SK-N-SH (cell line): ENCODE results near the gene EBF3. TPM values are rescaled to one million over a fixed set of nuclear protein-coding genes. Genes with fewer than 3 reads are reported as not detected.

Experiments used
- CTCF ChIA-PET: fragments of 300-600, 350-600 bp; formaldehyde crosslinking; extraction: SDS; loops from one replicate; lab custom pipeline; 2021; lab: Yijun Ruan, JAX
- POLR2A ChIA-PET: fragments of 350-600 bp; sonication (Branson Sonifier 250); formaldehyde crosslinking; extraction: SDS; loops from one replicate; lab custom pipeline; 2020; ENCODE audit warnings: antibody characterized with exemption, inconsistent platforms; lab: Yijun Ruan, JAX
- DNase-seq: peaks from one replicate; pipeline ENCODE4 v3.0.0; 2012
- H2AFZ ChIP-seq: fragments of 200-600 bp; sonication (generic); 2 replicates; pipeline ENCODE4 v1.8.1; 2016; ENCODE audit warnings: antibody characterized with exemption, mild to moderate bottlenecking, low read depth
- H3F3A ChIP-seq: fragments of 200-600 bp; sonication (generic); replicated peaks from 2 replicates; pipeline ENCODE3; 2016; ENCODE audit warnings: antibody characterized with exemption, mild to moderate bottlenecking; ENCODE audit not compliant: insufficient read depth
- H3K27ac ChIP-seq, 2 experiments: fragments of 200-500 bp in 1 of 2; fragments of 200-600 bp in 1 of 2; sonication (Bioruptor generic) in 1 of 2; sonication (generic), shearing (Covaris generic) in 1 of 2; 2 replicates each; pipeline versions ENCODE4 v1.5.1 to v1.6.1; 2014 to 2016; ENCODE audit warnings: low read depth in 2 of 2, inconsistent platforms in 1 of 2, low read length in 1 of 2, mild to moderate bottlenecking in 1 of 2, mixed read lengths in 1 of 2
- H3K27me3 ChIP-seq: fragments of 200-600 bp; sonication (generic), shearing (Covaris generic); 2 replicates; pipeline ENCODE4 v1.6.1; 2016; ENCODE audit warnings: mixed run types; ENCODE audit not compliant: insufficient read depth
- H3K36me3 ChIP-seq, 2 experiments: fragments of 200-500 bp in 1 of 2; fragments of 200-600 bp in 1 of 2; sonication (Bioruptor generic) in 1 of 2; sonication (generic) in 1 of 2; replicated peaks in 1 of 2; 2 replicates each; pipeline versions ENCODE3 to v1.5.1; 2014 to 2016; ENCODE audit warnings: low read length in 1 of 2, mild to moderate bottlenecking in 1 of 2; ENCODE audit not compliant: insufficient read depth in 2 of 2, control insufficient read depth in 1 of 2
- H3K4me1 ChIP-seq, 2 experiments: fragments of 200-500 bp in 1 of 2; fragments of 200-600 bp in 1 of 2; sonication (Bioruptor generic) in 1 of 2; sonication (generic), shearing (Covaris generic) in 1 of 2; 2 replicates each; pipeline versions ENCODE4 v1.5.1 to v1.6.1; 2014 to 2016; ENCODE audit warnings: low read depth in 1 of 2, low read length in 1 of 2, mixed run types in 1 of 2; ENCODE audit not compliant: insufficient read depth in 2 of 2, control insufficient read depth in 1 of 2
- H3K4me2 ChIP-seq: fragments of 200-600 bp; sonication (generic), shearing (Covaris generic); 2 replicates; pipeline ENCODE4 v1.6.1; 2017; ENCODE audit warnings: mixed run types
- H3K4me3 ChIP-seq, 2 experiments: fragments of 200-500 bp in 1 of 2; fragments of 200-600 bp in 1 of 2; sonication (Bioruptor generic) in 1 of 2; sonication (generic), shearing (Covaris generic) in 1 of 2; 2 replicates each; pipeline versions ENCODE4 v1.5.1 to v1.8.1; 2014 to 2016; ENCODE audit warnings: low read depth in 2 of 2, inconsistent platforms in 1 of 2, low read length in 1 of 2, mild to moderate bottlenecking in 1 of 2, mixed read lengths in 1 of 2, moderate library complexity in 1 of 2
- H3K79me2 ChIP-seq: fragments of 200-600 bp; sonication (generic); 2 replicates; pipeline ENCODE4 v1.8.1; 2017; ENCODE audit warnings: mild to moderate bottlenecking; ENCODE audit not compliant: insufficient read depth
- H3K9ac ChIP-seq: fragments of 200-600 bp; sonication (generic); 2 replicates; pipeline ENCODE4 v1.6.1; 2017; ENCODE audit warnings: mixed run types
- H3K9me2 ChIP-seq: fragments of 200-600 bp; sonication (generic); 2 replicates; pipeline ENCODE4 v1.6.1; 2017; ENCODE audit warnings: mixed run types
- H3K9me3 ChIP-seq: fragments of 200-600 bp; sonication (generic); 2 replicates; pipeline ENCODE4 v1.6.1; 2017; ENCODE audit warnings: mixed run types, mild to moderate bottlenecking, moderate library complexity
- H4K20me1 ChIP-seq: fragments of 200-600 bp; sonication (generic); 2 replicates; pipeline ENCODE4 v1.6.1; 2017; ENCODE audit warnings: mild to moderate bottlenecking, mixed run types; ENCODE audit not compliant: insufficient read depth
- CHD2 ChIP-seq: fragments of 150-350 bp; IDR thresholded peaks from 2 replicates; pipeline ENCODE4 v1.6.1; 2018; ENCODE audit warnings: low read length; ENCODE audit not compliant: partially characterized antibody
- EP300 ChIP-seq, 2 experiments: IDR thresholded peaks; 2 replicates each; pipeline versions ENCODE4 v1.4.0 to v1.6.1; 2012; ENCODE audit warnings: borderline replicate concordance in 1 of 2, low read depth in 1 of 2, low read length in 1 of 2
- FOXJ3 ChIP-seq: sonication (generic); formaldehyde crosslinking; IDR thresholded peaks from 2 replicates; pipeline ENCODE4 v1.5.1; 2020; ENCODE audit warnings: mild to moderate bottlenecking, missing genetic modification reagents
- FOXM1 ChIP-seq: IDR thresholded peaks from 2 replicates; pipeline ENCODE4 v1.4.0; 2012; ENCODE audit warnings: low read depth, mild to moderate bottlenecking
- NRF1 ChIP-seq: IDR thresholded peaks from 2 replicates; pipeline ENCODE4 v1.6.1; 2012; ENCODE audit warnings: low read depth, mild to moderate bottlenecking, low read length
- RAD21 ChIP-seq: IDR thresholded peaks from 2 replicates; pipeline ENCODE4 v1.6.1; 2012; ENCODE audit warnings: mild to moderate bottlenecking, low read length
- RCOR1 ChIP-seq: fragments of 150-350 bp; IDR thresholded peaks from 2 replicates; pipeline ENCODE4 v1.6.1; 2017; ENCODE audit warnings: antibody characterized with exemption, low read length
- RXRA ChIP-seq: IDR thresholded peaks from 2 replicates; pipeline ENCODE4 v1.4.0; 2012; ENCODE audit warnings: low read depth, mild to moderate bottlenecking, borderline replicate concordance
- TAF1 ChIP-seq: IDR thresholded peaks from 2 replicates; pipeline ENCODE4 v1.6.1; 2012; ENCODE audit warnings: low read depth, mild to moderate bottlenecking, low read length, moderate library complexity, borderline replicate concordance
- TEAD4 ChIP-seq: IDR thresholded peaks from 2 replicates; pipeline ENCODE4 v1.4.0; 2012; ENCODE audit warnings: mild to moderate bottlenecking, borderline replicate concordance; ENCODE audit not compliant: insufficient read depth
- WGBS: methylation state at CpG from one replicate; pipeline ENCODE4 v1.1.6; 2017; ENCODE audit warnings: low lambda C conversion rate; 5-methylcytosine and 5-hydroxymethylcytosine counted together
- polyA plus RNA-seq, 3 experiments: library from polyadenylated mRNA; depleted of rRNA; stranded (reverse); fragments of >200 nt; gene quantifications; 2 replicates each; pipeline ENCODE4 v1.2.3, GENCODE V29; 2012
- TF ChIP-seq, protein P1 (sequence below): IDR thresholded peaks from 2 replicates; pipeline ENCODE4; 2012
- TF ChIP-seq, protein P2 (sequence below): fragments of 150-350 bp; IDR thresholded peaks from 2 replicates; pipeline ENCODE4 v1.6.1; 2017; ENCODE audit warnings: antibody characterized with exemption, low read length, low read depth, borderline replicate concordance

The EBF3 gene
- polyA plus RNA-seq, 1 of the 3 experiments (the other 2 are of a cell fraction): not detected

DNA sequence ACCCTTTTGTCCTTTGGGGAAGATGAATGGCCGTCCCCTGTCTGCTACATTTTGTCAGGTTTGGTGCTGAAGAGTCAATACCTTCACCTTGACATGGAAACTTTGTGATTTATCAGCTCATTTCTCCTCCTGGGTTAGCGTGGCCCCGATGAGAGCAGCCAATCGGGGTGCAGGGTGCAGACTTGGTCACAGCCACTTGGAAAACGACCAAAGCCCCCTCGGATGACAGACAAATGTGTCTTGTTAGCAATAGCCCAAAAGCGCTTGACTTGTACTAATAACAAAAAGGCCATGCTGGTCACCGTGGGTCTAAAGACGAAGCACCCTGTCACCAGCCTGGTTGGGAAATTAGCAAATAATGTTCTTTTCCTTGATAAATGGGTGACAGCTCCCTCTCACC lies 103.7 kb downstream of the EBF3 start (continued):
- TF ChIP-seq, protein P1, sequence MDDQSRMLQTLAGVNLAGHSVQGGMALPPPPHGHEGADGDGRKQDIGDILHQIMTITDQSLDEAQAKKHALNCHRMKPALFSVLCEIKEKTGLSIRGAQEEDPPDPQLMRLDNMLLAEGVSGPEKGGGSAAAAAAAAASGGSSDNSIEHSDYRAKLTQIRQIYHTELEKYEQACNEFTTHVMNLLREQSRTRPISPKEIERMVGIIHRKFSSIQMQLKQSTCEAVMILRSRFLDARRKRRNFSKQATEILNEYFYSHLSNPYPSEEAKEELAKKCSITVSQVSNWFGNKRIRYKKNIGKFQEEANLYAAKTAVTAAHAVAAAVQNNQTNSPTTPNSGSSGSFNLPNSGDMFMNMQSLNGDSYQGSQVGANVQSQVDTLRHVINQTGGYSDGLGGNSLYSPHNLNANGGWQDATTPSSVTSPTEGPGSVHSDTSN: no peak
- TF ChIP-seq CHD2 (no peak), FOXJ3 (CRISPR knock-in tag) (no peak), RXRA (no peak), RCOR1 (no peak), RAD21 (no peak), TAF1 (no peak)

DNA sequence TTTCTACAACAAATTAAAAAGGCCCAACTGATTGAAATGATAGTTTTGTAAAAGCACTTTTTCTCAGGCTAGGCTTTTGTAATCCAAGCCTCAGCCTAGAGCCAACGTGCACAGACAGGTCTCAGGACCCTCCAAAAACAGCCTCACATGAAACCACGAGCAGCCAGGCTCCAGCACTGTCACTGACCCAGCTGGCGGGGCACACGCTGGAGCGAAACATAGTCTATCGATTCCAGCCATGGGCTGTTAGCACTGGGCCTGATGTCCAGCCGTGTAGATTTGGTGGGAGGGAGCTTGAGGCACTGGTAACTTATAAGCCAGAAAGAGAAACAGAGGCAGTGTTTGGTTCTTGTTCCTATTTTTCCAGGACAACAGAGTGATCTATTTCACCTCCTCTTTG lies 104.5 kb downstream of the EBF3 start:
- TF ChIP-seq FOXM1 (no peak), EP300 (IDR thresholded peaks at IDR 0.05; ENCODE audit: borderline replicate concordance in 1 of 2, low read depth in 1 of 2, low read length in 1 of 2) (no peak), TEAD4 (no peak), NRF1 (no peak)
- TF ChIP-seq, protein P2, sequence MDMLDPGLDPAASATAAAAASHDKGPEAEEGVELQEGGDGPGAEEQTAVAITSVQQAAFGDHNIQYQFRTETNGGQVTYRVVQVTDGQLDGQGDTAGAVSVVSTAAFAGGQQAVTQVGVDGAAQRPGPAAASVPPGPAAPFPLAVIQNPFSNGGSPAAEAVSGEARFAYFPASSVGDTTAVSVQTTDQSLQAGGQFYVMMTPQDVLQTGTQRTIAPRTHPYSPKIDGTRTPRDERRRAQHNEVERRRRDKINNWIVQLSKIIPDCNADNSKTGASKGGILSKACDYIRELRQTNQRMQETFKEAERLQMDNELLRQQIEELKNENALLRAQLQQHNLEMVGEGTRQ: no peak
- TF ChIP-seq, protein P1: no peak
- H3K27me3 ChIP-seq: no peaks in the 10 kb centered on the region
- H3K9me3 ChIP-seq: no peaks in the 10 kb centered on the region
- H3K4me1 ChIP-seq: peaks cover 0 to 4% of the 10 kb centered on the region in 2 experiments; a peak in 1 of 4 replicates
- no peak overlapping the region for H3K4me2 ChIP-seq
- ChIA-PET POLR2A (no interaction called here), CTCF (no interaction called here)
- no peaks in the 10 kb centered on the region for H3F3A ChIP-seq
- DNase-seq: no peak
- no peak overlapping the region for H2AFZ ChIP-seq
- no peak overlapping the region for H3K27ac ChIP-seq
- WGBS: 32% methylated on average over 7 of the region's 7 CpGs
- H3K9ac ChIP-seq: no peak overlapping the region
- H4K20me1 ChIP-seq: no peaks in the 10 kb centered on the region
- H3K79me2 ChIP-seq: no peaks in the 10 kb centered on the region
- no peaks in the 10 kb centered on the region for H3K9me2 ChIP-seq
- no peak overlapping the region for H3K4me3 ChIP-seq
- H3K36me3 ChIP-seq: no peaks in the 10 kb centered on the region
